ENCODE data around the gene CMC1. TPM values are rescaled to one million over a fixed set of nuclear protein-coding genes. Genes with fewer than 3 reads are reported as not detected.

The CMC1 gene
- total RNA-seq, 1 experiment from 2014 or later, result 16.5 TPM

- H3K27ac Mint-ChIP-seq, result no peak overlapping the region; a peak in 1 of 7 replicates
- Histone ChIP-seq H4K8ac (replicated peaks; ENCODE audit: insufficient read length, low read depth, low read length) (no peak overlapping the region), H3K4me2 (ENCODE audit: insufficient read depth, insufficient read length, low read length) (no peak overlapping the region), H3K79me1 (ENCODE audit: insufficient read depth, low read depth, low read length, poor library complexity, severe bottlenecking) (no peaks in the 10 kb centered on the region), H3K18ac (ENCODE audit: insufficient read length, low read depth, low read length) (no peak overlapping the region), H3T11ph (ENCODE audit: low read length) (no peak overlapping the region), H4K5ac (ENCODE audit: insufficient read length, low read depth, low read length) (no peak overlapping the region), H3K9ac (ENCODE audit: extremely low read depth, insufficient read length, low read length) (no peak overlapping the region), H3K56ac (ENCODE audit: insufficient read length, low read depth, low read length) (no peak overlapping the region), H2BK12ac (ENCODE audit: insufficient read length, low read depth, low read length) (no peak overlapping the region), H3K27me3 (ENCODE audit: insufficient read depth, low read length) (no peaks in the 10 kb centered on the region), H2AFZ (ENCODE audit: low read length) (no peak overlapping the region), H4K20me1 (ENCODE audit: control insufficient read depth, insufficient read depth, insufficient read length) (no peaks in the 10 kb centered on the region), H3K9me3 (ENCODE audit: control insufficient read depth, low read depth, low read length) (peaks cover 6% of the 10 kb centered on the region), H3K23me2 (ENCODE audit: insufficient read length, low read depth, low read length, poor library complexity, severe bottlenecking) (no peaks in the 10 kb centered on the region), H3K14ac (ENCODE audit: insufficient read depth, low read length) (no peak overlapping the region), H3K27ac (ENCODE audit: insufficient read length, low read depth, low read length) (no peak overlapping the region), H2AK5ac (ENCODE audit: insufficient read length, low read length) (no peak overlapping the region), H2BK120ac (ENCODE audit: low read depth, low read length, poor library complexity, severe bottlenecking) (no peak overlapping the region), H3K79me2 (ENCODE audit: insufficient read depth, low read length) (no peaks in the 10 kb centered on the region), H3K4ac (ENCODE audit: low read depth, low read length) (no peak overlapping the region), H2BK20ac (ENCODE audit: low read depth, low read length, poor library complexity, severe bottlenecking) (no peak overlapping the region), H2BK5ac (ENCODE audit: insufficient read length, low read length) (no peak overlapping the region), H3K4me1 (ENCODE audit: insufficient read depth, low read length) (no peaks in the 10 kb centered on the region), H3K23ac (ENCODE audit: insufficient read length, low read depth, low read length) (no peak overlapping the region), H2BK15ac (ENCODE audit: low read depth, low read length) (no peak overlapping the region), H4K91ac (ENCODE audit: insufficient read length, low read depth, low read length) (no peak overlapping the region)
- TF ChIP-seq CTCF (conservative IDR thresholded peaks at IDR 0.05), result no peak
- no peak for DNase-seq
- peaks cover 9 to 18% (median 10%) of the 10 kb centered on the region in 3 experiments for H3K36me3 Mint-ChIP-seq (ENCODE audit: insufficient read depth in 1 of 3, low read depth in 3 of 3)
- no peak overlapping the region for H3K4me3 Mint-ChIP-seq
- H3K9me3 Mint-ChIP-seq, result peaks cover 2 to 3% of the 10 kb centered on the region in 2 experiments; a peak in 2 of 5 replicates
- H3K4me1 Mint-ChIP-seq, result peaks cover 7 to 13% of the 10 kb centered on the region in 2 experiments
- no CpG with 5 or more reads among the region's 2 CpGs for WGBS (ENCODE audit: extremely low coverage, insufficient read length, low lambda C conversion rate)
- H3K27me3 Mint-ChIP-seq (ENCODE audit: low read depth), result no peaks in the 10 kb centered on the region
Observed at GRCh38 chr3:28287046-28287445, 45.6 kb downstream of the CMC1 start.

Measured in H9 (cell line).